Measurements from ENCODE around the gene EPS8L3. TPM values are rescaled to one million over a fixed set of nuclear protein-coding genes. Genes with fewer than 3 reads are reported as not detected.
"Not testable (repeated sequence)": the region's sequence is repeated elsewhere in the genome, so short reads cannot be mapped to it uniquely, and the experiment has no call there.

EPS8L3 gene
- total and polyA plus RNA-seq, 11 donors = 0.25 to 0.75 (median 0.30) TPM; not detected in 5

GRCh38 chr1:109801791-109802135 is 38.0 kb upstream of the EPS8L3 start:
- H3K4me1 ChIP-seq = peaks cover 0 to 34% (median 16%) of the 10 kb centered on the region in 12 donors
- no peak overlapping the region for H3K4me3 ChIP-seq
- intact Hi-C loops (cut with DNase I) = loop anchor here in 1 of 10 donors (5.0 kb wide), 1 partner anchor 106 kb away; no protein-coding TSS in a partner anchor
- no peaks in the 10 kb centered on the region for H3K27me3 ChIP-seq
- no peaks in the 10 kb centered on the region for H3K36me3 ChIP-seq
- peak in 1 of 5 donors; percentile 6 for DNase-seq
- H3K27ac ChIP-seq = peak overlapping the region in 1 of 12 donors; percentile 69
- 86 to 93% (median 90%) methylated on average over 3 of the region's 3 CpGs for WGBS, 4 donors
- ATAC-seq = no peak
- no peak for TF ChIP-seq POLR2A (IDR thresholded peaks at IDR 0.05)
- TF ChIP-seq, protein P1, sequence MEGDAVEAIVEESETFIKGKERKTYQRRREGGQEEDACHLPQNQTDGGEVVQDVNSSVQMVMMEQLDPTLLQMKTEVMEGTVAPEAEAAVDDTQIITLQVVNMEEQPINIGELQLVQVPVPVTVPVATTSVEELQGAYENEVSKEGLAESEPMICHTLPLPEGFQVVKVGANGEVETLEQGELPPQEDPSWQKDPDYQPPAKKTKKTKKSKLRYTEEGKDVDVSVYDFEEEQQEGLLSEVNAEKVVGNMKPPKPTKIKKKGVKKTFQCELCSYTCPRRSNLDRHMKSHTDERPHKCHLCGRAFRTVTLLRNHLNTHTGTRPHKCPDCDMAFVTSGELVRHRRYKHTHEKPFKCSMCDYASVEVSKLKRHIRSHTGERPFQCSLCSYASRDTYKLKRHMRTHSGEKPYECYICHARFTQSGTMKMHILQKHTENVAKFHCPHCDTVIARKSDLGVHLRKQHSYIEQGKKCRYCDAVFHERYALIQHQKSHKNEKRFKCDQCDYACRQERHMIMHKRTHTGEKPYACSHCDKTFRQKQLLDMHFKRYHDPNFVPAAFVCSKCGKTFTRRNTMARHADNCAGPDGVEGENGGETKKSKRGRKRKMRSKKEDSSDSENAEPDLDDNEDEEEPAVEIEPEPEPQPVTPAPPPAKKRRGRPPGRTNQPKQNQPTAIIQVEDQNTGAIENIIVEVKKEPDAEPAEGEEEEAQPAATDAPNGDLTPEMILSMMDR (IDR thresholded peaks at IDR 0.05) = no peak
- H3K9me3 ChIP-seq = no peaks in the 10 kb centered on the region

GRCh38 chr1:109800291-109800690 is 36.6 kb upstream of the EPS8L3 start:
- Histone ChIP-seq H3K4me1 (peaks cover 0 to 41% (median 13%) of the 10 kb centered on the region in 12 donors), H3K27ac (no peak overlapping the region), H3K27me3 (no peaks in the 10 kb centered on the region), H3K36me3 (no peaks in the 10 kb centered on the region), H3K9me3 (no peaks in the 10 kb centered on the region), H3K4me3 (no peak overlapping the region)
- intact Hi-C loops (cut with DNase I) = loop anchor here in 1 of 10 donors (5.0 kb wide), 1 partner anchor 107 kb away; no protein-coding TSS in a partner anchor
- TF ChIP-seq POLR2A (IDR thresholded peaks at IDR 0.05) = no peak
- TF ChIP-seq, protein P1 (IDR thresholded peaks at IDR 0.05) = no peak
- no peak for ATAC-seq
- DNase-seq = no peak

DNA sequence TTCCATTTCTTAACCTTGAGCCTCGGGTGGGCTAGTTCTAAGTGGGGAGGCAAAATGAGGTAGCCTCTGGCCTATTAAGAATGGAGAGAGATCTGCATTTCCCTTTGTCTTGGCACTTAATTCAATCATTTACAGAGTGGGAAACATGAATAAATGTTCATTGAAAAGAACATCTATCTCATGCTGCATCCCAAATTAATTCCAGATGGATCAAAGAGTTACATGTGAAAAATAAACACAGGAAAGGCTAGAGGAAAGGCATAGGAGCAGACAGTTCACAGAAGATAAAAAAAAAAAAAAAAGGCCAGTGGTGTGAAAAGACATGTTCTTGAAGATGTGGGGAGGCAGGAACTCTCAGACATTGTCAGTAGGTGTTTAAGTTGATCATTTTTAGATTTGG is 35.7 kb upstream of the EPS8L3 start:
- 56 to 91% (median 79%) methylated on average over 1 of the region's 1 CpG for WGBS, 4 donors
- no peak for DNase-seq

GRCh38 chr1:109797303-109797595 is 33.5 kb upstream of the EPS8L3 start:
- H3K27ac ChIP-seq = peak overlapping the region in 1 of 12 donors; percentile 1
- H3K4me1 ChIP-seq = peaks cover 6 to 48% (median 30%) of the 10 kb centered on the region in 12 donors
- ATAC-seq, H3K4me3 ChIP-seq, H3K9me3 ChIP-seq, DNase-seq, H3K36me3 ChIP-seq, H3K27me3 ChIP-seq: not testable (repeated sequence)
- intact Hi-C loops (cut with DNase I) = loop anchor here in 1 of 10 donors (10.0 kb wide), 1 partner anchor 48 kb away; no protein-coding TSS in a partner anchor
- WGBS, 4 donors = 92 to 94% (median 92%) methylated on average over 5 of the region's 5 CpGs

More for the DNA sequence above, 35.7 kb upstream of the EPS8L3 start:
- TF ChIP-seq POLR2A (IDR thresholded peaks at IDR 0.05) = no peak
- TF ChIP-seq, protein P1 (IDR thresholded peaks at IDR 0.05) = no peak
- Histone ChIP-seq H3K4me3 (no peak overlapping the region), H3K27me3 (no peaks in the 10 kb centered on the region), H3K9me3 (no peaks in the 10 kb centered on the region), H3K4me1 (peaks cover 0 to 44% (median 19%) of the 10 kb centered on the region in 12 donors), H3K36me3 (no peaks in the 10 kb centered on the region), H3K27ac (no peak overlapping the region)
- ATAC-seq = no peak
- intact Hi-C loops (cut with DNase I) = loop anchor here in 1 of 10 donors (10.0 kb wide), 1 partner anchor 45 kb away; no protein-coding TSS in a partner anchor

All from heart left ventricle (tissue), 16 donors.